HCT116 (cell line): ENCODE results near the gene ACTN2. TPM values are rescaled to one million over a fixed set of nuclear protein-coding genes. Genes with fewer than 3 reads are reported as not detected.

Experiments used
- ATAC-seq: fragments of 200-7000 bp; cut with Tn5 transposase; 2 replicates; pipeline ENCODE4 v1.9.1; 2020; ENCODE audit warnings: mild to moderate bottlenecking, moderate library complexity
- BruUV-seq: library from RNA; stranded (reverse); fragments of 400-500 nt; replicated peaks from 2 replicates; lab custom pipeline; 2021; lab: Mats Ljungman, UMichigan
- CTCF ChIA-PET: fragments of 300-600 bp; sonication (Branson Sonifier 250); formaldehyde crosslinking; loops from one replicate; lab custom pipeline; 2021; ENCODE audit warnings: antibody characterized with exemption; lab: Charles Lee
- POLR2A ChIA-PET: fragments of 300-600, 350-600 bp; sonication (Branson Sonifier 250); formaldehyde crosslinking; loops from one replicate; lab custom pipeline; 2021; ENCODE audit warnings: antibody characterized with exemption; lab: Charles Lee
- RAD21 ChIA-PET, 2 experiments: fragments of 300-600 bp; sonication (Branson Sonifier 250); formaldehyde crosslinking; loops; one replicate each; lab custom pipeline; 2023; ENCODE audit warnings: low total read pairs in 2 of 2; ENCODE audit not compliant: uncharacterized antibody in 2 of 2, unreplicated experiment in 2 of 2, low non-redundant PET in 1 of 2; lab: Charles Lee
- DNase-seq: peaks from one replicate; pipeline ENCODE4 v3.0.0-alpha.2; 2010; ENCODE audit warnings: low read depth, low spot score
- H2AFZ ChIP-seq: fragments of 200-600 bp; shearing (Covaris generic), sonication (generic); 2 replicates; pipeline ENCODE4 v1.6.1; 2017; ENCODE audit warnings: low read depth, mixed run types, mixed read lengths, antibody characterized with exemption, low read length; ENCODE audit not compliant: poor library complexity, severe bottlenecking
- H3K27ac ChIP-seq: 2 replicates; pipeline ENCODE4 v1.5.1; 2012; ENCODE audit warnings: low read depth, low read length
- H3K27me3 ChIP-seq: fragments of 200-600 bp; sonication (generic); 2 replicates; pipeline ENCODE4 v1.6.1; 2016; ENCODE audit warnings: mixed run types, low read length, mixed read lengths; ENCODE audit not compliant: insufficient read depth
- H3K36me3 ChIP-seq, 2 experiments: fragments of 200-500 bp in 1 of 2; fragments of 200-600 bp in 1 of 2; sonication (Bioruptor generic) in 1 of 2; sonication (generic) in 1 of 2; 2 replicates each; pipeline versions ENCODE4 v1.5.1 to v1.6.1; 2014 to 2016; ENCODE audit warnings: low read length in 2 of 2, inconsistent platforms in 1 of 2, mixed read lengths in 1 of 2, mixed run types in 1 of 2; ENCODE audit not compliant: insufficient read depth in 2 of 2, control insufficient read depth in 1 of 2
- H3K4me1 ChIP-seq, 2 experiments: fragments of 200-600 bp in 1 of 2; sonication (generic) in 1 of 2; 2 replicates each; pipeline versions ENCODE4 v1.5.1 to v1.6.1; 2012 to 2017; ENCODE audit warnings: low read length in 2 of 2, inconsistent platforms in 1 of 2, mild to moderate bottlenecking in 1 of 2, mixed read lengths in 1 of 2, mixed run types in 1 of 2, moderate library complexity in 1 of 2; ENCODE audit not compliant: insufficient read depth in 2 of 2, control insufficient read depth in 1 of 2
- H3K4me2 ChIP-seq: fragments of 200-600 bp; sonication (generic); 2 replicates; pipeline ENCODE4 v1.6.1; 2017; ENCODE audit warnings: mixed run types, low read length, mixed read lengths
- H3K4me3 ChIP-seq, 2 experiments: fragments of 200-600 bp in 1 of 2; sonication (generic) in 1 of 2; replicated peaks in 1 of 2; 2 replicates each; pipeline ENCODE4 v1.5.1; 2011 to 2016; ENCODE audit warnings: low read length in 2 of 2, control low read depth in 1 of 2, low read depth in 1 of 2, mild to moderate bottlenecking in 1 of 2, mixed read lengths in 1 of 2, mixed run types in 1 of 2
- H3K79me2 ChIP-seq: fragments of 200-600 bp; sonication (generic); 2 replicates; pipeline ENCODE4 v1.6.1; 2017; ENCODE audit warnings: mild to moderate bottlenecking, mixed run types, low read length, moderate library complexity, mixed read lengths; ENCODE audit not compliant: insufficient read depth
- H3K9ac ChIP-seq: fragments of 200-600 bp; sonication (generic); 2 replicates; pipeline ENCODE4 v1.6.1; 2016; ENCODE audit warnings: low read length, mixed read lengths
- H3K9me2 ChIP-seq: fragments of 200-600 bp; sonication (generic), shearing (Covaris generic); 2 replicates; pipeline ENCODE4 v1.6.1; 2017; ENCODE audit warnings: mixed run types, mild to moderate bottlenecking, moderate library complexity; ENCODE audit not compliant: insufficient read depth
- H3K9me3 ChIP-seq, 2 experiments: fragments of 200-500 bp in 1 of 2; fragments of 200-600 bp in 1 of 2; sonication (Bioruptor generic) in 1 of 2; sonication (generic) in 1 of 2; 2 replicates each; pipeline ENCODE4 v1.6.1; 2014 to 2017; ENCODE audit warnings: low read length in 2 of 2, mixed read lengths in 2 of 2, inconsistent platforms in 1 of 2, low read depth in 1 of 2, mild to moderate bottlenecking in 1 of 2, mixed run types in 1 of 2, moderate library complexity in 1 of 2; ENCODE audit not compliant: control insufficient read depth in 1 of 2, insufficient read depth in 1 of 2
- H4K20me1 ChIP-seq: fragments of 200-600 bp; sonication (generic), shearing (Covaris generic); 2 replicates; pipeline ENCODE4 v1.6.1; 2017; ENCODE audit warnings: mixed run types, mild to moderate bottlenecking, moderate library complexity; ENCODE audit not compliant: insufficient read depth
- CBX3 ChIP-seq: IDR thresholded peaks from 2 replicates; pipeline ENCODE4 v1.6.1; 2012; ENCODE audit warnings: low read depth
- CEBPB ChIP-seq: IDR thresholded peaks from 2 replicates; pipeline ENCODE4 v1.6.1; 2012; ENCODE audit warnings: low read depth
- ELF1 ChIP-seq: IDR thresholded peaks from 2 replicates; pipeline ENCODE4 v1.6.1; 2012; ENCODE audit warnings: low read depth, borderline replicate concordance
- EZH2phosphoT487 ChIP-seq: fragments of 200-600 bp; IDR thresholded peaks from 2 replicates; pipeline ENCODE4 v1.6.1; 2018; ENCODE audit warnings: antibody characterized with exemption, borderline replicate concordance
- FOSL1 ChIP-seq: IDR thresholded peaks from 2 replicates; pipeline ENCODE4 v1.6.1; 2012; ENCODE audit warnings: low read depth
- JUND ChIP-seq: IDR thresholded peaks from 2 replicates; pipeline ENCODE4 v1.6.1; 2012
- POLR2A ChIP-seq: IDR thresholded peaks from 2 replicates; pipeline ENCODE4 v1.7.0; 2011; ENCODE audit warnings: borderline replicate concordance; ENCODE audit not compliant: insufficient read depth, insufficient read length; ENCODE audit errors: extremely low read depth
- RAD21 ChIP-seq: IDR thresholded peaks from 2 replicates; pipeline ENCODE4 v1.6.1; 2012; ENCODE audit warnings: low read depth, mild to moderate bottlenecking
- SIN3A ChIP-seq: IDR thresholded peaks from 2 replicates; pipeline ENCODE4 v1.6.1; 2012; ENCODE audit warnings: low read depth
- TCF7L2 ChIP-seq: IDR thresholded peaks from 2 replicates; pipeline ENCODE4 v1.7.0; 2011; ENCODE audit warnings: borderline replicate concordance, inconsistent platforms; ENCODE audit not compliant: insufficient read depth, insufficient read length; ENCODE audit errors: extremely low read depth
- ZFX ChIP-seq: fragments of 450-650 bp; IDR thresholded peaks from 2 replicates; pipeline ENCODE4 v1.6.1; 2017
- ZNF274 ChIP-seq: fragments of 200-500 bp; sonication (Bioruptor generic); IDR thresholded peaks from 2 replicates; pipeline ENCODE4 v1.6.1; 2014; ENCODE audit warnings: mild to moderate bottlenecking, low read depth, low read length, inconsistent platforms
- intact Hi-C: fragments of 100-400 bp; cut with micrococcal nuclease; formaldehyde crosslinking; loops from 2 replicates; pipeline ENCODE4 v1.10.0; 2022
- total RNA-seq: library from RNA; stranded (reverse); gene quantifications from one replicate; pipeline ENCODE4 v1.2.1, GENCODE V29; 2021; ENCODE audit not compliant: unreplicated experiment
- TF ChIP-seq, protein P1 (sequence below): IDR thresholded peaks from 2 replicates; pipeline ENCODE4 v1.6.1; 2012; ENCODE audit warnings: low read depth
- TF ChIP-seq, protein P2 (sequence below): IDR thresholded peaks from 2 replicates; pipeline ENCODE4 v1.6.1; 2012

ACTN2 gene
- total RNA-seq, 1 experiment from 2014 or later, result 0.20 TPM

GRCh38 chr1:236808005-236808404 is 121.7 kb downstream of the ACTN2 start (continued):
- TF ChIP-seq TCF7L2, result no peak
- no peak for TF ChIP-seq FOSL1

DNA sequence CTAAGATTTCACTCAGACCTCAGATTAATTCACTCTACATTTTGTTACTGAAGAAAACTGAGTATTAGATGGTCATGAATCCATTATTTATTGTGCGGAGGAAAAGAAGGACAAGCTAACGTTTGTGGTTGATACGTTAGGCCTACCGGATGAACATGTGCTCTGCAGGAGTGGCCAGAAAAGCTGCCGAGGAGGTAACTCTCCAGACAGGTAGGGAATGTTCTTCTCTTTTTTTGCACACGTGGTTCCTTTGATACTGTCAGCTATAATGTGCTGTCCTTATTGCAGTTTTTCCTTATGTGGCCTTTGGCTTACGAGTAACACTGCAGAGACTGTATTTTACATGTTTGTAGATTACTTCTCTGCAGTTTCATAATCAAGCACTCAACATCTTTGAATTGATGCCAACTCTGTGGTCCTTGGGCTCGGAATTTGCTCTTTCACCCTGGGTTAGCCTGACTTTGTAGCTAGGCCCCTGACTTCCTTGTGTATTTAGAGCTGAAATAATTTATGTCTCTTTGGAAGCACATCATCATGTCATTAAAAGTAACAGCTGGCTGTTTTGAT is 122.3 kb downstream of the ACTN2 start:
- intact Hi-C loops, result no loop called here
- Histone ChIP-seq H3K27ac (no peak overlapping the region), H3K9ac (no peak overlapping the region), H4K20me1 (no peaks in the 10 kb centered on the region), H3K9me3 (no peaks in the 10 kb centered on the region), H2AFZ (no peak overlapping the region), H3K79me2 (peaks cover under 1% of the 10 kb centered on the region), H3K36me3 (peaks cover 0 to 5% of the 10 kb centered on the region in 2 experiments; a peak in 2 of 4 replicates), H3K27me3 (no peaks in the 10 kb centered on the region), H3K4me3 (no peak overlapping the region), H3K9me2 (no peaks in the 10 kb centered on the region), H3K4me2 (no peak overlapping the region), H3K4me1 (no peaks in the 10 kb centered on the region)
- no peak for TF ChIP-seq ZNF274
- TF ChIP-seq, protein P1, sequence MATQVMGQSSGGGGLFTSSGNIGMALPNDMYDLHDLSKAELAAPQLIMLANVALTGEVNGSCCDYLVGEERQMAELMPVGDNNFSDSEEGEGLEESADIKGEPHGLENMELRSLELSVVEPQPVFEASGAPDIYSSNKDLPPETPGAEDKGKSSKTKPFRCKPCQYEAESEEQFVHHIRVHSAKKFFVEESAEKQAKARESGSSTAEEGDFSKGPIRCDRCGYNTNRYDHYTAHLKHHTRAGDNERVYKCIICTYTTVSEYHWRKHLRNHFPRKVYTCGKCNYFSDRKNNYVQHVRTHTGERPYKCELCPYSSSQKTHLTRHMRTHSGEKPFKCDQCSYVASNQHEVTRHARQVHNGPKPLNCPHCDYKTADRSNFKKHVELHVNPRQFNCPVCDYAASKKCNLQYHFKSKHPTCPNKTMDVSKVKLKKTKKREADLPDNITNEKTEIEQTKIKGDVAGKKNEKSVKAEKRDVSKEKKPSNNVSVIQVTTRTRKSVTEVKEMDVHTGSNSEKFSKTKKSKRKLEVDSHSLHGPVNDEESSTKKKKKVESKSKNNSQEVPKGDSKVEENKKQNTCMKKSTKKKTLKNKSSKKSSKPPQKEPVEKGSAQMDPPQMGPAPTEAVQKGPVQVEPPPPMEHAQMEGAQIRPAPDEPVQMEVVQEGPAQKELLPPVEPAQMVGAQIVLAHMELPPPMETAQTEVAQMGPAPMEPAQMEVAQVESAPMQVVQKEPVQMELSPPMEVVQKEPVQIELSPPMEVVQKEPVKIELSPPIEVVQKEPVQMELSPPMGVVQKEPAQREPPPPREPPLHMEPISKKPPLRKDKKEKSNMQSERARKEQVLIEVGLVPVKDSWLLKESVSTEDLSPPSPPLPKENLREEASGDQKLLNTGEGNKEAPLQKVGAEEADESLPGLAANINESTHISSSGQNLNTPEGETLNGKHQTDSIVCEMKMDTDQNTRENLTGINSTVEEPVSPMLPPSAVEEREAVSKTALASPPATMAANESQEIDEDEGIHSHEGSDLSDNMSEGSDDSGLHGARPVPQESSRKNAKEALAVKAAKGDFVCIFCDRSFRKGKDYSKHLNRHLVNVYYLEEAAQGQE, result no peak
- TF ChIP-seq SIN3A, result no peak
- no peak for TF ChIP-seq JUND
- no peak for TF ChIP-seq CBX3
- no peak for TF ChIP-seq RAD21
- no peak for TF ChIP-seq ELF1
- TF ChIP-seq EZH2phosphoT487, result no peak
- TF ChIP-seq FOSL1, result no peak
- no peak for TF ChIP-seq ZFX
- TF ChIP-seq CEBPB, result no peak
- TF ChIP-seq, protein P2, sequence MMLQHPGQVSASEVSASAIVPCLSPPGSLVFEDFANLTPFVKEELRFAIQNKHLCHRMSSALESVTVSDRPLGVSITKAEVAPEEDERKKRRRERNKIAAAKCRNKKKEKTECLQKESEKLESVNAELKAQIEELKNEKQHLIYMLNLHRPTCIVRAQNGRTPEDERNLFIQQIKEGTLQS, result no peak
- TF ChIP-seq POLR2A, result no peak
- ChIA-PET RAD21 (no interaction called here), POLR2A (interaction anchor here (0.9 kb wide), 1 partner anchor 13 kb away, joined by 3 read pairs; the partner anchor contains the start of gene MTR), CTCF (no interaction called here)
- DNase-seq, result no peak
- BruUV-seq, result no TSS peak
- ATAC-seq, result no peak
